Thymus (tissue), 11 donors: Measurements from ENCODE around the gene PRDM16. TPM values are rescaled to one million over a fixed set of nuclear protein-coding genes. Genes with fewer than 3 reads are reported as not detected.

Experiments
- DNase-seq, 9 donors: peaks; one replicate each; pipeline ENCODE4 v3.0.0-alpha.2; 2013; ENCODE audit warnings: low spot score in 9 of 9, low read depth in 6 of 9, missing footprints in 1 of 9
- H3K27ac ChIP-seq, 2 donors: one replicate each; pipeline ENCODE4 v1.5.1; 2013; ENCODE audit warnings: control low read depth in 1 of 2, low read depth in 1 of 2, low read length in 1 of 2, mild to moderate bottlenecking in 1 of 2, moderate library complexity in 1 of 2
- H3K27me3 ChIP-seq, 2 donors: one replicate each; pipeline ENCODE4 v1.5.1; 2013; ENCODE audit warnings: low read length in 1 of 2; ENCODE audit not compliant: control insufficient read depth in 2 of 2, insufficient read depth in 1 of 2
- H3K36me3 ChIP-seq, 2 donors: one replicate each; pipeline ENCODE4 v1.5.1; 2013; ENCODE audit warnings: low read length in 1 of 2, mild to moderate bottlenecking in 1 of 2, moderate library complexity in 1 of 2; ENCODE audit not compliant: control insufficient read depth in 2 of 2, insufficient read depth in 2 of 2
- H3K4me1 ChIP-seq, 2 donors: one replicate each; pipeline ENCODE4 v1.5.1; 2013; ENCODE audit warnings: low read length in 2 of 2; ENCODE audit not compliant: control insufficient read depth in 2 of 2, insufficient read depth in 2 of 2
- H3K4me3 ChIP-seq, 2 donors: one replicate each; pipeline ENCODE4 v1.5.1; 2013; ENCODE audit warnings: low read length in 2 of 2, control low read depth in 1 of 2, mild to moderate bottlenecking in 1 of 2
- H3K9me3 ChIP-seq, 2 donors: one replicate each; pipeline ENCODE4 v1.5.1; 2013; ENCODE audit warnings: low read length in 1 of 2, mild to moderate bottlenecking in 1 of 2; ENCODE audit not compliant: control insufficient read depth in 2 of 2, insufficient read depth in 1 of 2
- WGBS: extraction: QIAGEN DNeasy Blood & Tissue Kit; methylation state at CpG from one replicate; pipeline ENCODE4 v1.1.7; 2013; 5-methylcytosine and 5-hydroxymethylcytosine counted together
- polyA plus RNA-seq: library from polyadenylated mRNA; stranded (reverse); fragments of 200-250 nt; gene quantifications from one replicate; pipeline ENCODE4 v1.2.3, GENCODE V29; 2013
- total RNA-seq: library from RNA; stranded (reverse); fragments of 120-200 nt; gene quantifications from one replicate; pipeline ENCODE4 v1.2.4, GENCODE V29; 2013
- donor health status: healthy.

PRDM16 gene
- total and polyA plus RNA-seq, 2 donors, result 0.09 to 0.55 TPM

- WGBS, result 93% methylated on average over 12 of the region's 12 CpGs
- no peak overlapping the region for H3K27ac ChIP-seq
- no peaks in the 10 kb centered on the region for H3K4me1 ChIP-seq
- no peaks in the 10 kb centered on the region for H3K36me3 ChIP-seq
- DNase-seq, result no peak
- no peak overlapping the region for H3K4me3 ChIP-seq
- peaks cover 15 to 45% of the 10 kb centered on the region in 2 donors for H3K27me3 ChIP-seq
- no peaks in the 10 kb centered on the region for H3K9me3 ChIP-seq
Observed at GRCh38 chr1:3245344-3245743, 176.3 kb downstream of the PRDM16 start.

- no peak overlapping the region for H3K27ac ChIP-seq
- peaks cover 15 to 49% of the 10 kb centered on the region in 2 donors for H3K27me3 ChIP-seq
- no peak overlapping the region for H3K4me3 ChIP-seq
- H3K4me1 ChIP-seq, result no peaks in the 10 kb centered on the region
- no peaks in the 10 kb centered on the region for H3K36me3 ChIP-seq
- 96% methylated on average over 13 of the region's 13 CpGs for WGBS
- no peaks in the 10 kb centered on the region for H3K9me3 ChIP-seq
- DNase-seq, result no peak
Observed at GRCh38 chr1:3245768-3246167, 176.8 kb downstream of the PRDM16 start.

- 96% methylated on average over 16 of the region's 16 CpGs for WGBS
- Histone ChIP-seq H3K4me1 (no peaks in the 10 kb centered on the region), H3K27me3 (peaks cover 15 to 49% of the 10 kb centered on the region in 2 donors)
Observed at GRCh38 chr1:3246251-3246650, 177.2 kb downstream of the PRDM16 start.

GRCh38 chr1:3247521-3248121 lies 178.6 kb downstream of the PRDM16 start:
- Histone ChIP-seq H3K27ac (no peak overlapping the region), H3K9me3 (peaks cover 0 to under 1% of the 10 kb centered on the region in 2 donors), H3K27me3 (peaks cover 15 to 49% of the 10 kb centered on the region in 2 donors), H3K4me3 (no peak overlapping the region), H3K4me1 (no peaks in the 10 kb centered on the region), H3K36me3 (no peaks in the 10 kb centered on the region)
- DNase-seq, result no peak
- 17% methylated on average over 55 of the region's 55 CpGs for WGBS

More at GRCh38 chr1:3246251-3246650, 177.2 kb downstream of the PRDM16 start:
- no peak overlapping the region for H3K27ac ChIP-seq
- H3K9me3 ChIP-seq, result no peaks in the 10 kb centered on the region
- no peak overlapping the region for H3K4me3 ChIP-seq
- no peak for DNase-seq
- no peaks in the 10 kb centered on the region for H3K36me3 ChIP-seq

- H3K36me3 ChIP-seq, result no peaks in the 10 kb centered on the region
- peaks cover 15 to 49% of the 10 kb centered on the region in 2 donors for H3K27me3 ChIP-seq
- peaks cover 0 to 4% of the 10 kb centered on the region in 2 donors for H3K9me3 ChIP-seq
- H3K4me3 ChIP-seq, result no peak overlapping the region
- WGBS, result 68% methylated on average over 34 of the region's 34 CpGs
- no peak for DNase-seq
- H3K27ac ChIP-seq, result no peak overlapping the region
- no peaks in the 10 kb centered on the region for H3K4me1 ChIP-seq
Observed at GRCh38 chr1:3248155-3249141, 179.4 kb downstream of the PRDM16 start.

- no peaks in the 10 kb centered on the region for H3K36me3 ChIP-seq
- no peak for DNase-seq
- 95% methylated on average over 9 of the region's 9 CpGs for WGBS
- no peak overlapping the region for H3K4me3 ChIP-seq
- no peaks in the 10 kb centered on the region for H3K4me1 ChIP-seq
- H3K9me3 ChIP-seq, result peaks cover 0 to 4% of the 10 kb centered on the region in 2 donors
- H3K27ac ChIP-seq, result no peak overlapping the region
- peaks cover 15 to 49% of the 10 kb centered on the region in 2 donors for H3K27me3 ChIP-seq
Observed at GRCh38 chr1:3249231-3249630, 180.2 kb downstream of the PRDM16 start.

GRCh38 chr1:3249631-3250501 lies 180.9 kb downstream of the PRDM16 start:
- WGBS, result 83% methylated on average over 31 of the region's 31 CpGs

GRCh38 chr1:3250624-3251023 lies 181.6 kb downstream of the PRDM16 start:
- H3K36me3 ChIP-seq, result no peaks in the 10 kb centered on the region
- 76% methylated on average over 5 of the region's 5 CpGs for WGBS
- H3K27ac ChIP-seq, result no peak overlapping the region
- no peaks in the 10 kb centered on the region for H3K4me1 ChIP-seq
- no peak overlapping the region for H3K4me3 ChIP-seq
- peaks cover 0 to 4% of the 10 kb centered on the region in 2 donors for H3K9me3 ChIP-seq
- H3K27me3 ChIP-seq, result peaks cover 15 to 47% of the 10 kb centered on the region in 2 donors
- DNase-seq, result no peak

More at GRCh38 chr1:3249631-3250501, 180.9 kb downstream of the PRDM16 start:
- Histone ChIP-seq H3K27ac (no peak overlapping the region), H3K36me3 (no peaks in the 10 kb centered on the region), H3K9me3 (peaks cover 0 to 4% of the 10 kb centered on the region in 2 donors), H3K27me3 (peaks cover 15 to 49% of the 10 kb centered on the region in 2 donors), H3K4me1 (no peaks in the 10 kb centered on the region), H3K4me3 (no peak overlapping the region)
- DNase-seq, result no peak
